Midbrain (tissue), 1 donor: ENCODE data around the gene ALAS1.

Experiments used
- DNase-seq: peaks from one replicate; lab custom pipeline; 2025; lab: John Stamatoyannopoulos, UW

The ALAS1 gene

GRCh38 chr3:52221141-52221562 lies 23.2 kb downstream of the ALAS1 start:
- DNase-seq: no peak

GRCh38 chr3:52221563-52222318 lies 23.8 kb downstream of the ALAS1 start:
- no peak for DNase-seq

- DNase-seq: no peak
Measured at GRCh38 chr3:52222319-52223221, 24.6 kb downstream of the ALAS1 start.

- DNase-seq: no peak
Measured at GRCh38 chr3:52223449-52224408, 25.8 kb downstream of the ALAS1 start.

GRCh38 chr3:52225452-52226228 lies 27.7 kb downstream of the ALAS1 start, which contains the start of gene TLR9:
TSS of gene TLR9 (minus strand) at chr3:52225645. CDS start at chr3:52225529, 116 bp downstream.
- no peak for DNase-seq

- no peak for DNase-seq
Measured at GRCh38 chr3:52226229-52226817, 28.4 kb downstream of the ALAS1 start.

GRCh38 chr3:52227117-52227516 lies 29.2 kb downstream of the ALAS1 start:
- no peak for DNase-seq

GRCh38 chr3:52227766-52228165 lies 29.8 kb downstream of the ALAS1 start:
- DNase-seq: no peak

- no peak for DNase-seq
Measured at GRCh38 chr3:52228266-52228665, 30.3 kb downstream of the ALAS1 start.

- no peak for DNase-seq
Measured at GRCh38 chr3:52228751-52229291, 30.9 kb downstream of the ALAS1 start.

- DNase-seq: no peak
Measured at GRCh38 chr3:52229656-52230055, 31.7 kb downstream of the ALAS1 start.

GRCh38 chr3:52230461-52230860 lies 32.5 kb downstream of the ALAS1 start:
- no peak for DNase-seq

- no peak for DNase-seq
Measured at GRCh38 chr3:52230889-52231499, 33.0 kb downstream of the ALAS1 start.

GRCh38 chr3:52231502-52232278 lies 33.7 kb downstream of the ALAS1 start:
- DNase-seq: peak; percentile 7

GRCh38 chr3:52232279-52233107 lies 34.5 kb downstream of the ALAS1 start:
- DNase-seq: no peak

GRCh38 chr3:52233108-52233591 lies 35.2 kb downstream of the ALAS1 start:
- no peak for DNase-seq

- peak; percentile 59 for DNase-seq
Measured at GRCh38 chr3:52233968-52234367, 36.0 kb downstream of the ALAS1 start.
